Hepatic stellate cell (primary cell): Measurements from ENCODE around the gene ATPAF1.
"Not testable (repeated sequence)": the region's sequence is repeated elsewhere in the genome, so short reads cannot be mapped to it uniquely, and the experiment has no call there.

Source experiments
- DNase-seq: peaks from one replicate; pipeline ENCODE4 v3.0.0; 2011; ENCODE audit warnings: low spot score

Gene ATPAF1

GRCh38 chr1:46679789-46680573 lies 11.8 kb upstream of the ATPAF1 start:
- DNase-seq, result no peak

- no peak for DNase-seq
Observed at GRCh38 chr1:46677339-46677738, 9.2 kb upstream of the ATPAF1 start.

- no peak for DNase-seq
Observed at GRCh38 chr1:46676531-46676930, 8.4 kb upstream of the ATPAF1 start.

- DNase-seq, result no peak
Observed at GRCh38 chr1:46675549-46676314, 7.6 kb upstream of the ATPAF1 start.

GRCh38 chr1:46673749-46674182 lies 5.6 kb upstream of the ATPAF1 start:
- DNase-seq, result peak; percentile 59

- DNase-seq, result no peak
Observed at GRCh38 chr1:46672696-46673095, 4.5 kb upstream of the ATPAF1 start.

GRCh38 chr1:46671554-46671953 lies 3.4 kb upstream of the ATPAF1 start, which contains the start of gene TEX38:
Gene TEX38 (plus strand): TSS chr1:46671854. CDS start chr1:46671935, 81 bp downstream.
- no peak for DNase-seq

- no peak for DNase-seq
Observed at GRCh38 chr1:46670134-46670533, 2.0 kb upstream of the ATPAF1 start.

GRCh38 chr1:46665983-46666382 lies 2.2 kb downstream of the ATPAF1 start:
- no peak for DNase-seq

GRCh38 chr1:46662919-46663318 lies 5.2 kb downstream of the ATPAF1 start:
- DNase-seq, result not testable (repeated sequence)

GRCh38 chr1:46660116-46660515 lies 8.0 kb downstream of the ATPAF1 start:
- DNase-seq, result not testable (repeated sequence)

- DNase-seq, result no peak
Observed at GRCh38 chr1:46659307-46659870, 8.8 kb downstream of the ATPAF1 start.

- DNase-seq, result no peak
Observed at GRCh38 chr1:46657775-46658174, 10.4 kb downstream of the ATPAF1 start.

GRCh38 chr1:46656643-46657042 lies 11.5 kb downstream of the ATPAF1 start:
- no peak for DNase-seq

- no peak for DNase-seq
Observed at GRCh38 chr1:46655848-46656247, 12.3 kb downstream of the ATPAF1 start.

GRCh38 chr1:46654698-46655097 lies 13.5 kb downstream of the ATPAF1 start:
- DNase-seq, result not testable (repeated sequence)

GRCh38 chr1:46654012-46654411 lies 14.2 kb downstream of the ATPAF1 start:
- DNase-seq, result no peak

- no peak for DNase-seq
Observed at GRCh38 chr1:46653405-46653958, 14.7 kb downstream of the ATPAF1 start.

- DNase-seq, result no peak
Observed at GRCh38 chr1:46652321-46653100, 15.7 kb downstream of the ATPAF1 start.

- not testable (repeated sequence) for DNase-seq
Observed at GRCh38 chr1:46651152-46651551, 17.0 kb downstream of the ATPAF1 start.

- no peak for DNase-seq
Observed at GRCh38 chr1:46650491-46650890, 17.7 kb downstream of the ATPAF1 start.

GRCh38 chr1:46649764-46650163 lies 18.4 kb downstream of the ATPAF1 start:
- DNase-seq, result no peak
